ENCODE data around the gene MLNR. TPM values are rescaled to one million over a fixed set of nuclear protein-coding genes. Genes with fewer than 3 reads are reported as not detected.

The MLNR gene
- total RNA-seq, 1 donor from 2014 or later: not detected

Small RNA genes lying within 50 kb of the gene (small RNA-seq; reads per million reads assigned to genes)
- not detected for gene COX7CP1

Other genes with a start within 250 kb of the MLNR start
- gene FNDC3A, start 244.4 kb upstream of the MLNR start, total RNA-seq: 84.4 TPM
- gene CDADC1, start 27.6 kb downstream of the MLNR start, total RNA-seq: 12.6 TPM
- gene CAB39L, start 223.7 kb downstream of the MLNR start, total RNA-seq: 43.2 TPM
- 16.7 TPM for gene SETDB2, start 223.9 kb downstream of the MLNR start, total RNA-seq